Measurements from ENCODE around the gene MRPS9.

MRPS9 gene

DNA sequence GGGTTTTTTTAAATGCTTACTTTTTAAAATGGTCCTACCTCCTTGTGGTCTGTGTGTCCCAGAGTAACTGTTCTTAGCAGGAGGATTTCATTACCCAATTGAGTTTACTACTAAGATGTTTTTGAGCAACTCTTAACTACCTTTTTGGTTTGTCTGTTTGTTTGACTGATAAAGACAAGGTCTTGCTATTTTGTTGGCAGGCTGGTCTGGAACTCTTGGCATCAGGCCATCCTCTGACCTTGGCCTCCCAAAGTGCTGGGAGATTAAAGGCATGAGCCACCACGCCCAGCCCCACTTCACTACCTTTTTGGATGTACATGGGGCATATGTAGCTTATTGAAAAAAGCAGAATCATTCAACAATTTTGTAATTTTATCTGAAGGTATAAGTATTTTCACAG is 14.9 kb downstream of the MRPS9 start:
- Histone ChIP-seq H3K4me3 (ENCODE audit: insufficient read depth in 1 of 2, low read depth in 1 of 2, low read length in 2 of 2) (no peak overlapping the region), H2AFZ (ENCODE audit: low read depth, low read length) (no peak overlapping the region), H3K27me3 (ENCODE audit: control insufficient read depth in 1 of 2, insufficient read depth in 1 of 2, low read length in 2 of 2) (no peaks in the 10 kb centered on the region), H3K27ac (ENCODE audit: low read length, poor library complexity, severe bottlenecking) (no peak overlapping the region), H3K4me2 (ENCODE audit: low read length, poor library complexity, severe bottlenecking) (no peak overlapping the region), H2AK5ac (ENCODE audit: low read length, severe bottlenecking) (no peak overlapping the region), H3K23ac (ENCODE audit: low read length in 2 of 2) (no peak overlapping the region), H2BK12ac (ENCODE audit: low read length in 2 of 2) (no peak overlapping the region), H3K9me3 (ENCODE audit: control insufficient read depth, low read length) (peaks cover 2% of the 10 kb centered on the region), H3K14ac (ENCODE audit: low read length in 2 of 2) (no peak overlapping the region), H3K9ac (ENCODE audit: low read length) (no peak overlapping the region), H4K91ac (ENCODE audit: low read length) (no peak overlapping the region), H3K4ac (ENCODE audit: low read depth in 1 of 2, low read length in 2 of 2) (no peak overlapping the region), H3K18ac (ENCODE audit: low read depth in 1 of 2, low read length in 2 of 2) (no peak overlapping the region), H2BK5ac (ENCODE audit: low read depth, low read length, poor library complexity, severe bottlenecking) (no peak overlapping the region), H2BK120ac (ENCODE audit: low read depth, low read length) (no peak overlapping the region), H4K8ac (ENCODE audit: low read length) (no peak overlapping the region), H2BK15ac (ENCODE audit: low read depth, poor library complexity, severe bottlenecking) (no peak overlapping the region), H3K4me1 (ENCODE audit: control insufficient read depth, insufficient read depth, low read depth, low read length) (no peaks in the 10 kb centered on the region), H3K36me3 (ENCODE audit: control insufficient read depth in 1 of 2, insufficient read depth in 2 of 2, low read depth in 1 of 2, low read length in 2 of 2) (peaks cover 0 to 16% of the 10 kb centered on the region in 2 experiments), H3K79me1 (replicated peaks; ENCODE audit: low read length, poor library complexity, severe bottlenecking) (peaks cover 15% of the 10 kb centered on the region)
- no peak for DNase-seq
- WGBS: no CpG with 5 or more reads among the region's 1 CpG

DNA sequence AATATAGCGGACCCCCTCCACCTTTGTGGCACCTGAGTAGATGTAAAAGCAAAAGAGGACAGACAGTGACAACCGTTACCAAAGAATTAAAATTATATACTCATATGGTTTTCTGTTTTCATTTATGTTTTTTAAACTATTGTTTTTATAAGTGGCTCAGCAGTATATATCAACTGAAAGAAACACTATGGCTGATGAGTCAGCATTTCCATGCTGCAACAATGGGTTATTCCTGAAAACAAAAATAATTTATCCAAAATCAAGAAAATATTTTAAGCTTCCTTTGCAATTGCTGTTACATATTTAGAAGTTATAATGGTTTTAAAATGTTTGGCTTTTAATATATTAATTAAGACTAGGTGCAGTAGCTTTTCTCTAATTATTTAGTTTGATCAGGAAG is 17.7 kb downstream of the MRPS9 start:
- Histone ChIP-seq H4K91ac (ENCODE audit: low read length) (no peak overlapping the region), H3K14ac (ENCODE audit: low read length in 2 of 2) (no peak overlapping the region)

DNA sequence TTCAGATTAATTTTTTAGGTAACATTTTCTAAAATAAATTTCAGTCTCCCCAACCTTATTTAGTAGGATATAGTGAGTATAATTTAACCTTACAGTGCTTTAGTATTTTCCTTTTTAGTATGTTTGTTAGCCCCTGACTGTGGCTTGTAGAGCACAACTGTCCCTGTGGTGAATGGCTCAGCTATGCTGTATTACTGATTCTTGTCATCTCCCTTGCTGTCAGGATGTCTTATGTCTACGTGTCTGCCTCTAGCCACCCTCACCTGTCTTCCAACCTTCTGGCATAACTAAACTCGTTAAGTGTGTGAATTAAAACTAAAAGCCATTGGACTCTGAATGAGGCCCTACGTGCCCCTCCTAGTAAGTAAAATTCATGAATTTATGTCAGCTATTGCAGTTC is 18.4 kb downstream of the MRPS9 start:
- H3K14ac ChIP-seq (ENCODE audit: low read length in 2 of 2): no peak overlapping the region
- H4K8ac ChIP-seq (ENCODE audit: low read length): no peak overlapping the region
- H3K27me3 ChIP-seq (ENCODE audit: control insufficient read depth in 1 of 2, insufficient read depth in 1 of 2, low read length in 2 of 2): no peaks in the 10 kb centered on the region
- no peak overlapping the region for H2BK120ac ChIP-seq (ENCODE audit: low read depth, low read length)
- no peak overlapping the region for H3K4ac ChIP-seq (ENCODE audit: low read depth in 1 of 2, low read length in 2 of 2)
- H3K9ac ChIP-seq (ENCODE audit: low read length): no peak overlapping the region
- H3K23ac ChIP-seq (ENCODE audit: low read length in 2 of 2): no peak overlapping the region
- no peak overlapping the region for H2BK15ac ChIP-seq (ENCODE audit: low read depth, poor library complexity, severe bottlenecking)
- 100% methylated on average over 1 of the region's 3 CpGs for WGBS
- no peak for DNase-seq
- no peak overlapping the region for H3K27ac ChIP-seq (ENCODE audit: low read length, poor library complexity, severe bottlenecking)
- H3K9me3 ChIP-seq (ENCODE audit: control insufficient read depth, low read length): peaks cover 2% of the 10 kb centered on the region
- no peak overlapping the region for H3K18ac ChIP-seq (ENCODE audit: low read depth in 1 of 2, low read length in 2 of 2)
- H3K4me1 ChIP-seq (ENCODE audit: control insufficient read depth, insufficient read depth, low read depth, low read length): peaks cover 1% of the 10 kb centered on the region
- H3K79me1 ChIP-seq (replicated peaks; ENCODE audit: low read length, poor library complexity, severe bottlenecking): peaks cover 20% of the 10 kb centered on the region
- H3K4me3 ChIP-seq (ENCODE audit: insufficient read depth in 1 of 2, low read depth in 1 of 2, low read length in 2 of 2): no peak overlapping the region
- no peak overlapping the region for H3K4me2 ChIP-seq (ENCODE audit: low read length, poor library complexity, severe bottlenecking)
- H2BK12ac ChIP-seq (ENCODE audit: low read length in 2 of 2): no peak overlapping the region
- peaks cover 0 to 6% of the 10 kb centered on the region in 2 experiments for H3K36me3 ChIP-seq (ENCODE audit: control insufficient read depth in 1 of 2, insufficient read depth in 2 of 2, low read depth in 1 of 2, low read length in 2 of 2)
- no peak overlapping the region for H2AFZ ChIP-seq (ENCODE audit: low read depth, low read length)
- H2AK5ac ChIP-seq (ENCODE audit: low read length, severe bottlenecking): no peak overlapping the region
- H2BK5ac ChIP-seq (ENCODE audit: low read depth, low read length, poor library complexity, severe bottlenecking): no peak overlapping the region
- H4K91ac ChIP-seq (ENCODE audit: low read length): no peak overlapping the region

More for the DNA sequence above, 17.7 kb downstream of the MRPS9 start:
- Histone ChIP-seq H2BK120ac (ENCODE audit: low read depth, low read length) (no peak overlapping the region), H2AFZ (ENCODE audit: low read depth, low read length) (no peak overlapping the region), H2BK12ac (ENCODE audit: low read length in 2 of 2) (no peak overlapping the region), H3K79me1 (replicated peaks; ENCODE audit: low read length, poor library complexity, severe bottlenecking) (peaks cover 17% of the 10 kb centered on the region), H3K9ac (ENCODE audit: low read length) (no peak overlapping the region), H3K4me3 (ENCODE audit: insufficient read depth in 1 of 2, low read depth in 1 of 2, low read length in 2 of 2) (no peak overlapping the region), H3K27ac (ENCODE audit: low read length, poor library complexity, severe bottlenecking) (no peak overlapping the region), H3K27me3 (ENCODE audit: control insufficient read depth in 1 of 2, insufficient read depth in 1 of 2, low read length in 2 of 2) (no peaks in the 10 kb centered on the region), H3K4me2 (ENCODE audit: low read length, poor library complexity, severe bottlenecking) (no peak overlapping the region), H3K4me1 (ENCODE audit: control insufficient read depth, insufficient read depth, low read depth, low read length) (no peaks in the 10 kb centered on the region), H3K36me3 (ENCODE audit: control insufficient read depth in 1 of 2, insufficient read depth in 2 of 2, low read depth in 1 of 2, low read length in 2 of 2) (peaks cover 0 to 12% of the 10 kb centered on the region in 2 experiments), H3K9me3 (ENCODE audit: control insufficient read depth, low read length) (peaks cover 2% of the 10 kb centered on the region), H3K4ac (ENCODE audit: low read depth in 1 of 2, low read length in 2 of 2) (no peak overlapping the region), H3K23ac (ENCODE audit: low read length in 2 of 2) (no peak overlapping the region), H4K8ac (ENCODE audit: low read length) (no peak overlapping the region), H2BK15ac (ENCODE audit: low read depth, poor library complexity, severe bottlenecking) (no peak overlapping the region), H3K18ac (ENCODE audit: low read depth in 1 of 2, low read length in 2 of 2) (no peak overlapping the region), H2AK5ac (ENCODE audit: low read length, severe bottlenecking) (no peak overlapping the region), H2BK5ac (ENCODE audit: low read depth, low read length, poor library complexity, severe bottlenecking) (no peak overlapping the region)
- WGBS: 100% methylated on average over 1 of the region's 2 CpGs
- DNase-seq: peak; percentile 10

DNA sequence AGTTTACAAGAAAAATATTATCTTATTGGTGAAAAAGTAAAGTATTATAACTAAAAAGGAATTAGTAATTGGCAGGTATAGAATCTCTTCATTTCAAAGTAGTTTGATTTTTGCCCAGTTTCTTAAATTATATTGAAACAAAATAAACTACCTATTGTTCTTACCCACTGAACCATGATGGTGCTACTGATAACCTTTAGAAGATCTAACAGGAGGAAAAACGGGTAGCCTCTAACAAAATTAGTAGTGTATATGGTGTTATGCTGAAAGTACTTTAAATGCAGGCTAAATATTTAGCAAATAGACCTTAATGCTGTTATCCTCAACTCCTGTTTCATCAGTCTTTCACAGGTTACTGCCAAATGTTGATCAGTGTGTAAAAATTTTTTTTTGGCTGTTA is 19.1 kb downstream of the MRPS9 start:
- peaks cover 24% of the 10 kb centered on the region for H3K79me1 ChIP-seq (replicated peaks; ENCODE audit: low read length, poor library complexity, severe bottlenecking)
- no peak overlapping the region for H3K14ac ChIP-seq (ENCODE audit: low read length in 2 of 2)
- no peak overlapping the region for H3K4me2 ChIP-seq (ENCODE audit: low read length, poor library complexity, severe bottlenecking)
- H3K4me3 ChIP-seq (ENCODE audit: insufficient read depth in 1 of 2, low read depth in 1 of 2, low read length in 2 of 2): no peak overlapping the region
- H3K4ac ChIP-seq (ENCODE audit: low read depth in 1 of 2, low read length in 2 of 2): no peak overlapping the region
- H3K9me3 ChIP-seq (ENCODE audit: control insufficient read depth, low read length): peaks cover 2% of the 10 kb centered on the region
- H3K27ac ChIP-seq (ENCODE audit: low read length, poor library complexity, severe bottlenecking): no peak overlapping the region
- no peak for DNase-seq
- H2BK120ac ChIP-seq (ENCODE audit: low read depth, low read length): no peak overlapping the region
- no peak overlapping the region for H2AK5ac ChIP-seq (ENCODE audit: low read length, severe bottlenecking)
- H2BK15ac ChIP-seq (ENCODE audit: low read depth, poor library complexity, severe bottlenecking): no peak overlapping the region
- no peak overlapping the region for H2BK5ac ChIP-seq (ENCODE audit: low read depth, low read length, poor library complexity, severe bottlenecking)
- H3K9ac ChIP-seq (ENCODE audit: low read length): no peak overlapping the region
- H2AFZ ChIP-seq (ENCODE audit: low read depth, low read length): no peak overlapping the region
- peaks cover 2% of the 10 kb centered on the region for H3K4me1 ChIP-seq (ENCODE audit: control insufficient read depth, insufficient read depth, low read depth, low read length)
- no peaks in the 10 kb centered on the region for H3K27me3 ChIP-seq (ENCODE audit: control insufficient read depth in 1 of 2, insufficient read depth in 1 of 2, low read length in 2 of 2)
- no peak overlapping the region for H3K23ac ChIP-seq (ENCODE audit: low read length in 2 of 2)
- H4K8ac ChIP-seq (ENCODE audit: low read length): no peak overlapping the region
- no peak overlapping the region for H2BK12ac ChIP-seq (ENCODE audit: low read length in 2 of 2)
- whole genome bisulfite sequencing: no CpG with 5 or more reads among the region's 1 CpG
- H4K91ac ChIP-seq (ENCODE audit: low read length): no peak overlapping the region
- peaks cover 0 to 5% of the 10 kb centered on the region in 2 experiments for H3K36me3 ChIP-seq (ENCODE audit: control insufficient read depth in 1 of 2, insufficient read depth in 2 of 2, low read depth in 1 of 2, low read length in 2 of 2)
- no peak overlapping the region for H3K18ac ChIP-seq (ENCODE audit: low read depth in 1 of 2, low read length in 2 of 2)
